ENCODE results near the gene ZP3. TPM values are rescaled to one million over a fixed set of nuclear protein-coding genes. Genes with fewer than 3 reads are reported as not detected.

Gene ZP3
- total and polyA plus RNA-seq, 2 of the 13 experiments (the other 11 are each of a cell fraction or from before 2014, with no cell fraction given): not detected

- TF ChIP-seq DRAP1 (CRISPR knock-in tag; IDR thresholded peaks at IDR 0.05) (peak; percentile 45), HNRNPLL (IDR thresholded peaks at IDR 0.05; ENCODE audit: low read depth, low read length, poor library complexity, severe bottlenecking) (peak; percentile 22), DMAP1 (CRISPR knock-in tag; IDR thresholded peaks at IDR 0.05) (peak; percentile 84), ZFP91 (CRISPR knock-in tag; IDR thresholded peaks at IDR 0.05; ENCODE audit: borderline replicate concordance) (peak; percentile 87)
Observed at GRCh38 chr7:76393116-76394031, 31.4 kb upstream of the ZP3 start (continued).

GRCh38 chr7:76394957-76395356 lies 29.8 kb upstream of the ZP3 start:
- peaks cover 42% of the 10 kb centered on the region for H3K4me1 ChIP-seq (ENCODE audit: insufficient read depth, low read length)
- DNase-seq (ENCODE audit: low spot score): no peak
- no peaks in the 10 kb centered on the region for H3K9me3 ChIP-seq (ENCODE audit: low read length)
- H3K4me2 ChIP-seq (ENCODE audit: low read depth, low read length): no peak overlapping the region
- ATAC-seq: no peak
- no peak overlapping the region for H3K4me3 ChIP-seq (replicated peaks in 1 of 3; ENCODE audit: insufficient read depth in 1 of 3, low read depth in 2 of 3, low read length in 3 of 3)
- POLR2A ChIA-PET: interaction anchor here (1.4 to 2.8 kb wide), 3 partner anchors 13 to 36 kb away, joined by 4 to 19 read pairs (median 15); partner anchors contain the start of genes SSC4D and YWHAG
- no peak overlapping the region for H3K9ac ChIP-seq (ENCODE audit: insufficient read depth, low read depth, low read length)
- CTCF ChIA-PET (ENCODE audit: low intra/inter-chr PET ratio, low total read pairs): no interaction called here
- in situ Hi-C loops (cut with HindIII; ENCODE audit: extremely low pct_ligation_motif_present, low pct_unique_long_range_greater_than_20kb) (no loop called here), intact Hi-C loops (cut with micrococcal nuclease; ENCODE audit: unreplicated experiment) (no loop called here)
- no TSS peak for BruUV-seq (replicated peaks)
- no peak for FAIRE-seq
- peaks cover 0 to under 1% of the 10 kb centered on the region in 2 experiments; a peak in 1 of 5 replicates for H3K36me3 ChIP-seq (replicated peaks in 1 of 2; ENCODE audit: control insufficient read depth in 1 of 2, insufficient read depth in 2 of 2, low read length in 2 of 2)
- H3K79me2 ChIP-seq (ENCODE audit: insufficient read depth, low read length): no peaks in the 10 kb centered on the region
- no peak overlapping the region for H2AFZ ChIP-seq (ENCODE audit: low read length)
- 84% methylated on average over 9 of the region's 9 CpGs for WGBS (ENCODE audit: low lambda C conversion rate)
- H3K27ac ChIP-seq (ENCODE audit: extremely low read length, insufficient read depth, low read length): no peak overlapping the region
- no peaks in the 10 kb centered on the region for H3K27me3 ChIP-seq (ENCODE audit: control insufficient read depth in 1 of 2, insufficient read depth in 2 of 2, low read length in 2 of 2)
- no peaks in the 10 kb centered on the region for H4K20me1 ChIP-seq (ENCODE audit: insufficient read depth, low read length)
- TF ChIP-seq HNF1A (IDR thresholded peaks at IDR 0.05; ENCODE audit: low read depth) (no peak), HNF1A (CRISPR knock-in tag; IDR thresholded peaks at IDR 0.05; ENCODE audit: borderline replicate concordance) (no peak), AGO2 (optimal IDR thresholded peaks at IDR 0.05; ENCODE audit: low read depth, low read length) (peak; percentile 85), ZNF687 (CRISPR knock-in tag; IDR thresholded peaks at IDR 0.05) (peak; percentile 16; the same call in 1 of the 2 replicates), EEA1 (CRISPR knock-in tag; IDR thresholded peaks at IDR 0.05; ENCODE audit: borderline replicate concordance) (no peak), DDIT3 (CRISPR knock-in tag; IDR thresholded peaks at IDR 0.05) (no peak)
